K562 (cell line): Measurements from ENCODE around the gene C10orf143. TPM values are rescaled to one million over a fixed set of nuclear protein-coding genes. Genes with fewer than 3 reads are reported as not detected.

ENCODE experiments used
- CREB1 ChIP-seq, 2 experiments: sonication (generic) in 1 of 2; formaldehyde crosslinking in 1 of 2; IDR thresholded peaks; 2 replicates each; pipeline versions ENCODE4 v1.6.1 to v1.8.0; 2012 to 2022; ENCODE audit warnings: inconsistent platforms in 1 of 2, mild to moderate bottlenecking in 1 of 2, missing genetic modification reagents in 1 of 2, moderate library complexity in 1 of 2
- FOXA3 ChIP-seq, 2 experiments: fragments of 450-650 bp in 1 of 2; sonication (generic) in 1 of 2; formaldehyde crosslinking; IDR thresholded peaks in 1 of 2; conservative IDR thresholded peaks in 1 of 2; 2 replicates each; pipeline versions ENCODE4 v1.4.0 to v1.8.0; 2020 to 2022; ENCODE audit warnings: mild to moderate bottlenecking in 2 of 2, missing genetic modification reagents in 1 of 2
- KLF1 ChIP-seq: fragments of 450-650 bp; IDR thresholded peaks from 2 replicates; pipeline ENCODE4 v1.6.1; 2016; ENCODE audit warnings: missing genetic modification characterization, missing compliant biosample characterization
- MTA2 ChIP-seq: fragments of 450-650 bp; IDR thresholded peaks from 2 replicates; pipeline ENCODE4 v1.6.1; 2016; ENCODE audit warnings: low read depth
- RAD21 ChIP-seq, 2 experiments: fragments of 250-450 bp in 1 of 2; fragments of 450-650 bp in 1 of 2; sonication (Bioruptor Pico) in 1 of 2; formaldehyde crosslinking in 1 of 2; IDR thresholded peaks in 1 of 2; conservative IDR thresholded peaks in 1 of 2; 2 replicates each; pipeline versions ENCODE4 v1.4.0 to v1.8.0; 2020 to 2022; ENCODE audit warnings: mild to moderate bottlenecking in 2 of 2, moderate library complexity in 1 of 2
- RB1 ChIP-seq: fragments of 450-650 bp; IDR thresholded peaks from 2 replicates; pipeline ENCODE4 v1.6.1; 2017; ENCODE audit warnings: low read depth, mild to moderate bottlenecking
- SIN3A ChIP-seq, 2 experiments: fragments of 150-350 bp in 1 of 2; IDR thresholded peaks; 2 replicates each; pipeline ENCODE4 v1.6.1; 2011 to 2016; ENCODE audit warnings: borderline replicate concordance in 2 of 2, low read depth in 2 of 2, low read length in 2 of 2, mild to moderate bottlenecking in 2 of 2, moderate library complexity in 2 of 2; ENCODE audit not compliant: control insufficient read depth in 1 of 2
- ZMIZ1 ChIP-seq, 2 experiments: fragments of 150-350 bp in 1 of 2; IDR thresholded peaks; 2 replicates each; pipeline ENCODE4 v1.6.1; 2012 to 2016; ENCODE audit warnings: low read depth in 2 of 2, low read length in 2 of 2, mild to moderate bottlenecking in 1 of 2, moderate library complexity in 1 of 2
- ZNF583 ChIP-seq: fragments of 250-450 bp; sonication (Bioruptor Pico); IDR thresholded peaks from 2 replicates; pipeline ENCODE4 v1.4.0; 2020
- ZNF639 ChIP-seq, 2 experiments: fragments of 200-800 bp in 1 of 2; sonication (Bioruptor generic) in 1 of 2; sonication (generic) in 1 of 2; formaldehyde crosslinking in 1 of 2; IDR thresholded peaks in 1 of 2; conservative IDR thresholded peaks in 1 of 2; 2 replicates each; pipeline versions ENCODE4 v1.5.0 to v1.6.1; 2016 to 2020; ENCODE audit warnings: missing compliant biosample characterization in 1 of 2, missing genetic modification characterization in 1 of 2, missing genetic modification reagents in 1 of 2
- polyA plus RNA-seq, 8 experiments: library from polyadenylated mRNA; depleted of rRNA in 4 of 8; stranded (reverse) in 5 of 8; unstranded in 3 of 8; fragments of >200 nt; fragmentation: Nextera tagmentation in 2 of 8; fragmentation: Illumina TruSeq in 1 of 8; extraction: Ambion mirVana in 2 of 8; extraction: Trizol in 1 of 8; gene quantifications; 2 replicates each; pipeline versions ENCODE4 v1.2.1 to v1.2.3, GENCODE V29; 2011 to 2014; ENCODE audit warnings: inconsistent platforms in 1 of 8, missing spikeins in 1 of 8
- total RNA-seq, 7 experiments: library from RNA; depleted of rRNA in 6 of 7; stranded (reverse); fragments of >200 nt in 6 of 7; fragmentation: Illumina TruSeq in 2 of 7; extraction: Trizol in 2 of 7; gene quantifications; 2 replicates each; pipeline versions ENCODE4 v1.2.1 to v1.2.3, GENCODE V29; 2011 to 2021; ENCODE audit warnings: low replicate concordance in 1 of 7
- TF ChIP-seq, protein P1 (sequence below): fragments of 250-450 bp; sonication (Bioruptor Pico); IDR thresholded peaks from 2 replicates; pipeline ENCODE4 v1.8.0; 2022; ENCODE audit warnings: moderate library complexity, mild to moderate bottlenecking, inconsistent platforms
- TF ChIP-seq, protein P2 (sequence below), 2 experiments: fragments of 250-450 bp in 1 of 2; fragments of 450-650 bp in 1 of 2; sonication (Bioruptor Pico) in 1 of 2; IDR thresholded peaks; 2 replicates each; pipeline versions ENCODE4 v1.6.1 to v1.8.0; 2016 to 2021; ENCODE audit warnings: mild to moderate bottlenecking in 2 of 2, moderate library complexity in 2 of 2, missing compliant biosample characterization in 1 of 2, missing genetic modification characterization in 1 of 2
- TF ChIP-seq, protein P3 (sequence below), 2 experiments: fragments of 450-650 bp; IDR thresholded peaks; 2 replicates each; pipeline ENCODE4 v1.6.1; 2016

The C10orf143 gene
- total and polyA plus RNA-seq, 9 of the 15 experiments (the other 6 are each of a cell fraction or from before 2014, with no cell fraction given) = 0.07 to 0.42 (median 0.25) TPM; not detected in 2

DNA sequence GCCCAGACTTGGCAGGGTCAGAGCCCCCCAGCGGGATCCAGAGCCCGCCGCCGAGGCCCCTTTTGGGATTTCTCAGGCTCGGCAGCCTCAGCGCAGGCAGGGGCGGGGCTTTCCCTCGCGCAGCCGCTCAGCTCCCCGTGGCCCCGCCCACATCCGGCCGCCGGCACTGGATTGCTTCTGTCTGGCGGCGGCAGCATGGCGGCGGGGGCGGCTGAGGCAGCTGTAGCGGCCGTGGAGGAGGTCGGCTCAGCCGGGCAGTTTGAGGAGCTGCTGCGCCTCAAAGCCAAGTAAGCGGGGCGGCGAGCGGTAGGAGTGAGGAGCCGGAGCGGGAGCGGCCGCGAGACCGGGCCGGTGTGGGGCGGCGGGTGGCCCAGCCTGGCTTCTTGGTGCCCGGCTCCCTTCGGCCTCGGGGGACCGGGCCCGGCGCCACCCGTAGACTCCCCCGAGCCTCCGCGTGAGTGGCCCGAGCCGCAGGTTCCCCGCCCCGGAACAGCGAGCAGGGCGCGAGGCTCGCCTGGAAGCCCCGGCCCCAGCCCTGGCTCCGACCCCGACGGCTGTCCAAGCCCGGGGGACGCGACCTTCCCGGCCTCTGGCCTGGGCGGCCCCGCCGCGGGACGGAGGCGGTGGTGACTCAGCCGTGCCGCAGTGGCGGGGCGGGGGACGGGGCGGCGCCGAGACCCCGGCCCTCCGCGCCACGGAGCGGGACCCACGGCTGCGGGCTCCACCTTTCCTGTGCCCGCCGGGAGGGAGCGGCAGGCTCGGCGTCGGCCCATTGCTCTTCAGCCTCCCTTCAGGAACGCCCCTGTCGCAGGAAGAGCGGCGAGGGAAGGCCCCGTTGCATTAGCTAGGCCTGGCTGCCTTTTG is 25.8 kb upstream of the C10orf143 start, which contains the start of gene GLRX3 (continued):
- TF ChIP-seq SIN3A (IDR thresholded peaks at IDR 0.05; ENCODE audit: borderline replicate concordance in 2 of 2, control insufficient read depth in 1 of 2, low read depth in 2 of 2, low read length in 2 of 2) (peak; percentile 62 to 90; a peak in 2 of 4 replicates), ZNF583 (no peak), MTA2 (no peak), ZMIZ1 (IDR thresholded peaks at IDR 0.05; ENCODE audit: low read depth in 2 of 2, low read length in 2 of 2) (peak in 1 of 2 experiments; percentile 85; a peak in 2 of 4 replicates), FOXA3 (CRISPR knock-in tag; conservative IDR thresholded peaks at IDR 0.05 in 1 of 2, IDR thresholded peaks at IDR 0.05 in 1 of 2) (no peak), CREB1 (IDR thresholded peaks at IDR 0.05) (no peak), CREB1 (CRISPR knock-in tag; IDR thresholded peaks at IDR 0.05) (no peak), KLF1 (tag) (no peak), RAD21 (CRISPR knock-in tag; conservative IDR thresholded peaks at IDR 0.05 in 1 of 2, IDR thresholded peaks at IDR 0.05 in 1 of 2) (no peak), ZNF639 (CRISPR knock-in tag; conservative IDR thresholded peaks at IDR 0.05 in 1 of 2, IDR thresholded peaks at IDR 0.05 in 1 of 2) (no peak), RB1 (peak; percentile 38; the same call in 1 of the 2 replicates)
- TF ChIP-seq, protein P1, sequence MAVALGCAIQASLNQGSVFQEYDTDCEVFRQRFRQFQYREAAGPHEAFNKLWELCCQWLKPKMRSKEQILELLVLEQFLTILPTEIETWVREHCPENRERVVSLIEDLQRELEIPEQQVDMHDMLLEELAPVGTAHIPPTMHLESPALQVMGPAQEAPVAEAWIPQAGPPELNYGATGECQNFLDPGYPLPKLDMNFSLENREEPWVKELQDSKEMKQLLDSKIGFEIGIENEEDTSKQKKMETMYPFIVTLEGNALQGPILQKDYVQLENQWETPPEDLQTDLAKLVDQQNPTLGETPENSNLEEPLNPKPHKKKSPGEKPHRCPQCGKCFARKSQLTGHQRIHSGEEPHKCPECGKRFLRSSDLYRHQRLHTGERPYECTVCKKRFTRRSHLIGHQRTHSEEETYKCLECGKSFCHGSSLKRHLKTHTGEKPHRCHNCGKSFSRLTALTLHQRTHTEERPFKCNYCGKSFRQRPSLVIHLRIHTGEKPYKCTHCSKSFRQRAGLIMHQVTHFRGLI (CRISPR knock-in tag) = no peak
- TF ChIP-seq, protein P2, sequence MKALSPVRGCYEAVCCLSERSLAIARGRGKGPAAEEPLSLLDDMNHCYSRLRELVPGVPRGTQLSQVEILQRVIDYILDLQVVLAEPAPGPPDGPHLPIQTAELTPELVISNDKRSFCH (CRISPR knock-in tag; IDR thresholded peaks at IDR 0.05) = no peak
- TF ChIP-seq, protein P2 (tag; IDR thresholded peaks at IDR 0.05) = no peak
- TF ChIP-seq, protein P3, sequence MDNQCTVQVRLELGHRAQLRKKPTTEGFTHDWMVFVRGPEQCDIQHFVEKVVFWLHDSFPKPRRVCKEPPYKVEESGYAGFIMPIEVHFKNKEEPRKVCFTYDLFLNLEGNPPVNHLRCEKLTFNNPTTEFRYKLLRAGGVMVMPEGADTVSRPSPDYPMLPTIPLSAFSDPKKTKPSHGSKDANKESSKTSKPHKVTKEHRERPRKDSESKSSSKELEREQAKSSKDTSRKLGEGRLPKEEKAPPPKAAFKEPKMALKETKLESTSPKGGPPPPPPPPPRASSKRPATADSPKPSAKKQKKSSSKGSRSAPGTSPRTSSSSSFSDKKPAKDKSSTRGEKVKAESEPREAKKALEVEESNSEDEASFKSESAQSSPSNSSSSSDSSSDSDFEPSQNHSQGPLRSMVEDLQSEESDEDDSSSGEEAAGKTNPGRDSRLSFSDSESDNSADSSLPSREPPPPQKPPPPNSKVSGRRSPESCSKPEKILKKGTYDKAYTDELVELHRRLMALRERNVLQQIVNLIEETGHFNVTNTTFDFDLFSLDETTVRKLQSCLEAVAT (IDR thresholded peaks at IDR 0.05) = peak in 1 of 2 experiments; percentile 99; a peak in 2 of 4 replicates
